Esophagus squamous epithelium (tissue), 4 donors: Measurements from ENCODE around the gene GADD45G.

Experiments used
- POLR2A ChIP-seq, 4 donors: fragments of 450-650 bp; IDR thresholded peaks; one replicate each; pipeline ENCODE4 v1.6.1; 2017; ENCODE audit warnings: antibody characterized with exemption in 4 of 4, mild to moderate bottlenecking in 4 of 4, moderate library complexity in 3 of 4
- TF ChIP-seq, protein P1 (sequence below), 6 experiments: fragments of 450-650 bp in 4 of 6; fragments of 200-600 bp in 2 of 6; sonication (generic) in 2 of 6; IDR thresholded peaks; one replicate each; pipeline ENCODE4 v1.5.1; 2016 to 2019; ENCODE audit warnings: antibody characterized with exemption in 6 of 6, mild to moderate bottlenecking in 4 of 6, moderate library complexity in 4 of 6

DNA sequence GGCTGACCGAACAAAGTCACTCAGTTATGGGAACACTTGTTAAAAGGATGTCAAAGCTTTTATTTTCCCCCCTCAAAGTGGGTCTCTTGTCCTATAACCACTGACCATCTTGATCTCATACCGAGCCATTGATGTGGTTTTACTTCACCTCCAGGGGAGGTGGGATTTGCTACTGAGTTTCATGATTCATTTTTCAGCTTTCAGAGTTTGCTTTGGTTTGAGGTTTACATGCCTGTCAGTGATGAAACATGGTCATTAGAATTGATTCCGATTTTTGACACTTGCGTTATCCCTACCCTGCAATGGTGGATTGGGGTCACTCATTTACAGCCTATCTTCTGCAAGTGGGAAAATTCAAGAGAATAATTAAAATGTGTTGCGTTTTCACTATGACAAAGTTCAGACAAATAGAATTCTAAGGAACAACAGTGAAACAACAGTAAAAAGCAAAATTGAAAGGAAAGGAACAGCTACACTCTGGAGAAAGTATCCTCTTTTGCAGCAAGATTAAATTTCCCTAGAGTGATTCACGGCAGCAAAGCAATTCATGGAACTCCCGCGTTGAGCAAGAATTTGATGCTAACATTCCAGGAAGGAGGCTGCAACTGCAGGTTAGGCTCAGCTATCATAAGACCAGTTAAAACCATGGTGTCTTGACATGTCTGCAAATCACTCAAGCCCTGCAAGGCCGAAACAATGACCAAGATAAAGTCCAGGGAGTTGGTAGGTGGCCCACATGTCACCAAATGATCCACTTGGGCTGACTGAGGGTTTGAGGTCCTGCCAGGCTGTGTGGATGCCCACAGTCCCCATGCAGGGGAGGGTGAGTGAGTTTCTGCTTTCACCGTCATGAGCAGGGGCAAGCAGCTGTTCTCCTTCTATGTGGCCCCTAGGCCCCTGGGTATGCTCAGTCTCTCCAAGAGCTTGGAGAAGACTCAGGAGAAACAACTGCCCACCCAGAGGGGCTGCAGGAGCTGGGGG is 9.4 kb downstream of the GADD45G start:
- TF ChIP-seq POLR2A (IDR thresholded peaks at IDR 0.05), result no peak
- TF ChIP-seq, protein P1, sequence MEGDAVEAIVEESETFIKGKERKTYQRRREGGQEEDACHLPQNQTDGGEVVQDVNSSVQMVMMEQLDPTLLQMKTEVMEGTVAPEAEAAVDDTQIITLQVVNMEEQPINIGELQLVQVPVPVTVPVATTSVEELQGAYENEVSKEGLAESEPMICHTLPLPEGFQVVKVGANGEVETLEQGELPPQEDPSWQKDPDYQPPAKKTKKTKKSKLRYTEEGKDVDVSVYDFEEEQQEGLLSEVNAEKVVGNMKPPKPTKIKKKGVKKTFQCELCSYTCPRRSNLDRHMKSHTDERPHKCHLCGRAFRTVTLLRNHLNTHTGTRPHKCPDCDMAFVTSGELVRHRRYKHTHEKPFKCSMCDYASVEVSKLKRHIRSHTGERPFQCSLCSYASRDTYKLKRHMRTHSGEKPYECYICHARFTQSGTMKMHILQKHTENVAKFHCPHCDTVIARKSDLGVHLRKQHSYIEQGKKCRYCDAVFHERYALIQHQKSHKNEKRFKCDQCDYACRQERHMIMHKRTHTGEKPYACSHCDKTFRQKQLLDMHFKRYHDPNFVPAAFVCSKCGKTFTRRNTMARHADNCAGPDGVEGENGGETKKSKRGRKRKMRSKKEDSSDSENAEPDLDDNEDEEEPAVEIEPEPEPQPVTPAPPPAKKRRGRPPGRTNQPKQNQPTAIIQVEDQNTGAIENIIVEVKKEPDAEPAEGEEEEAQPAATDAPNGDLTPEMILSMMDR (IDR thresholded peaks at IDR 0.05), result no peak
